GM06990 (cell line): ENCODE measurements around the gene TIMM23B.
"Not testable (repeated sequence)": the region's sequence is repeated elsewhere in the genome, so short reads cannot be mapped to it uniquely, and the experiment has no call there.

Experiments used
- DNase-seq: peaks from one replicate; pipeline ENCODE4 v3.0.0-alpha.2; 2011; ENCODE audit not compliant: insufficient read length; ENCODE audit errors: extremely low read depth
- H3K27me3 ChIP-seq: replicated peaks from 2 replicates; pipeline ENCODE4 v1.6.0; 2011; ENCODE audit warnings: low read length; ENCODE audit not compliant: control insufficient read depth, insufficient read depth
- H3K36me3 ChIP-seq: 2 replicates; pipeline ENCODE4 v1.5.1; 2011; ENCODE audit warnings: low read length; ENCODE audit not compliant: control insufficient read depth, insufficient read depth
- H3K4me3 ChIP-seq: replicated peaks from 2 replicates; pipeline ENCODE4 v1.5.1; 2011; ENCODE audit warnings: low read depth, mild to moderate bottlenecking, control low read depth, low read length
- CTCF ChIP-seq: IDR thresholded peaks from 2 replicates; pipeline ENCODE4 v1.5.1; 2011; ENCODE audit warnings: low read length, control low read depth, mild to moderate bottlenecking, inconsistent platforms; ENCODE audit not compliant: insufficient read depth, poor library complexity, severe bottlenecking

The TIMM23B gene

GRCh38 chr10:49941447-49942338 lies at the start of gene TIMM23B, which contains the start of gene PARG:
Gene TIMM23B (plus strand): TSS chr10:49942053. CDS start chr10:49942195, 142 bp downstream.
Gene PARG (minus strand): TSS chr10:49942027. CDS start chr10:49941725, 302 bp downstream.
- peak within 1 kb of the TSS; percentile 78 for H3K4me3 ChIP-seq
- peak; percentile 80 for DNase-seq
- not testable (repeated sequence) for H3K36me3 ChIP-seq, H3K27me3 ChIP-seq
- TF ChIP-seq CTCF, result peak; percentile 10

GRCh38 chr10:49899999-49900398 lies 41.9 kb upstream of the TIMM23B start:
- not testable (repeated sequence) for DNase-seq, H3K36me3 ChIP-seq, H3K4me3 ChIP-seq, H3K27me3 ChIP-seq

GRCh38 chr10:49900406-49900805 lies 41.4 kb upstream of the TIMM23B start:
- not testable (repeated sequence) for DNase-seq, H3K36me3 ChIP-seq, H3K27me3 ChIP-seq, H3K4me3 ChIP-seq

GRCh38 chr10:49903829-49904228 lies 38.0 kb upstream of the TIMM23B start:
- H3K27me3 ChIP-seq, result not testable (repeated sequence)

GRCh38 chr10:49908290-49909080 lies 33.4 kb upstream of the TIMM23B start:
- not testable (repeated sequence) for H3K27me3 ChIP-seq, H3K36me3 ChIP-seq, H3K4me3 ChIP-seq, DNase-seq

More at GRCh38 chr10:49903829-49904228, 38.0 kb upstream of the TIMM23B start:
- DNase-seq, H3K36me3 ChIP-seq, H3K4me3 ChIP-seq: not testable (repeated sequence)

GRCh38 chr10:49910295-49910694 lies 31.6 kb upstream of the TIMM23B start:
- H3K4me3 ChIP-seq, H3K27me3 ChIP-seq, H3K36me3 ChIP-seq, DNase-seq: not testable (repeated sequence)

GRCh38 chr10:49916451-49916850 lies 25.4 kb upstream of the TIMM23B start:
- not testable (repeated sequence) for H3K27me3 ChIP-seq, H3K4me3 ChIP-seq, H3K36me3 ChIP-seq, DNase-seq

- DNase-seq, H3K27me3 ChIP-seq, H3K36me3 ChIP-seq, H3K4me3 ChIP-seq: not testable (repeated sequence)
Observed at GRCh38 chr10:49917927-49918326, 23.9 kb upstream of the TIMM23B start.

- H3K4me3 ChIP-seq, DNase-seq, H3K36me3 ChIP-seq, H3K27me3 ChIP-seq: not testable (repeated sequence)
Observed at GRCh38 chr10:49922041-49922440, 19.8 kb upstream of the TIMM23B start.

GRCh38 chr10:49923572-49923971 lies 18.3 kb upstream of the TIMM23B start:
- not testable (repeated sequence) for H3K4me3 ChIP-seq, DNase-seq, H3K27me3 ChIP-seq, H3K36me3 ChIP-seq

- DNase-seq, H3K36me3 ChIP-seq, H3K27me3 ChIP-seq, H3K4me3 ChIP-seq: not testable (repeated sequence)
Observed at GRCh38 chr10:49931276-49931675, 10.6 kb upstream of the TIMM23B start.

- not testable (repeated sequence) for H3K4me3 ChIP-seq, H3K36me3 ChIP-seq, H3K27me3 ChIP-seq, DNase-seq
Observed at GRCh38 chr10:49931959-49932728, 9.7 kb upstream of the TIMM23B start.
